Hepatocyte (in vitro differentiated cells): ENCODE data around the gene SLC25A2. TPM values are rescaled to one million over a fixed set of nuclear protein-coding genes. Genes with fewer than 3 reads are reported as not detected.
"Not testable (repeated sequence)": the region's sequence is repeated elsewhere in the genome, so short reads cannot be mapped to it uniquely, and the experiment has no call there.

Experiments used
- DNase-seq: peaks from one replicate; pipeline ENCODE4 v3.0.0-alpha.2; 2016; ENCODE audit warnings: low spot score
- H2AFZ ChIP-seq: fragments of 200-600 bp; sonication (generic); 2 replicates; pipeline ENCODE4 v1.6.0; 2016; ENCODE audit warnings: antibody characterized with exemption, mild to moderate bottlenecking
- H3K27ac ChIP-seq: fragments of 200-600 bp; sonication (generic); 2 replicates; pipeline ENCODE4 v1.5.1; 2016; ENCODE audit warnings: mild to moderate bottlenecking
- H3K27me3 ChIP-seq: fragments of 200-600 bp; sonication (generic); 2 replicates; pipeline ENCODE4 v1.6.1; 2016
- H3K36me3 ChIP-seq: fragments of 200-600 bp; sonication (generic); replicated peaks from 2 replicates; pipeline ENCODE4 v1.5.1; 2016; ENCODE audit warnings: low read depth; ENCODE audit not compliant: insufficient read depth
- H3K4me1 ChIP-seq: fragments of 200-600 bp; sonication (generic); 2 replicates; pipeline ENCODE4 v1.5.1; 2016; ENCODE audit warnings: mild to moderate bottlenecking, moderate library complexity; ENCODE audit not compliant: insufficient read depth
- H3K4me2 ChIP-seq: fragments of 200-600 bp; sonication (generic); 2 replicates; pipeline ENCODE4 v1.6.0; 2016
- H3K4me3 ChIP-seq: fragments of 200-600 bp; sonication (generic); 2 replicates; pipeline ENCODE4 v1.5.1; 2016; ENCODE audit warnings: mild to moderate bottlenecking
- H3K79me2 ChIP-seq: fragments of 200-600 bp; sonication (generic); 2 replicates; pipeline ENCODE4 v1.6.0; 2017; ENCODE audit warnings: mild to moderate bottlenecking
- H3K9me2 ChIP-seq: fragments of 200-600 bp; sonication (generic); replicated peaks from 2 replicates; pipeline ENCODE4 v1.6.0; 2017; ENCODE audit warnings: mild to moderate bottlenecking; ENCODE audit not compliant: insufficient read depth
- H3K9me3 ChIP-seq: fragments of 200-600 bp; sonication (generic); 2 replicates; pipeline ENCODE4 v1.5.1; 2016; ENCODE audit warnings: low read depth, mild to moderate bottlenecking
- H4K20me1 ChIP-seq: fragments of 200-600 bp; sonication (generic); 2 replicates; pipeline ENCODE4 v1.6.0; 2016; ENCODE audit warnings: mild to moderate bottlenecking; ENCODE audit not compliant: insufficient read depth, poor library complexity, severe bottlenecking
- CTCF ChIP-seq: fragments of 200-600 bp; sonication (generic); IDR thresholded peaks from 2 replicates; pipeline ENCODE4 v1.5.1; 2016; ENCODE audit warnings: antibody characterized with exemption, mild to moderate bottlenecking; ENCODE audit not compliant: poor library complexity
- EZH2 ChIP-seq: fragments of 200-600 bp; sonication (generic); IDR thresholded peaks from 2 replicates; pipeline ENCODE4 v1.6.1; 2016; ENCODE audit warnings: antibody characterized with exemption, mild to moderate bottlenecking, borderline replicate concordance
- EZH2phosphoT487 ChIP-seq: fragments of 200-600 bp; sonication (generic); IDR thresholded peaks from one replicate; pipeline ENCODE4 v1.6.1; 2018; ENCODE audit warnings: antibody characterized with exemption, mild to moderate bottlenecking, low read depth, moderate library complexity; ENCODE audit not compliant: unreplicated experiment, severe bottlenecking
- WGBS: methylation state at CpG from one replicate; pipeline ENCODE4 v1.1.6; 2016; ENCODE audit warnings: low lambda C conversion rate; ENCODE audit errors: missing lambda C conversion rate; 5-methylcytosine and 5-hydroxymethylcytosine counted together
- polyA plus RNA-seq: library from polyadenylated mRNA; unstranded; fragments of >200 nt; fragmentation: Nextera tagmentation; extraction: Ambion mirVana; gene quantifications from 2 replicates; pipeline ENCODE4 v1.2.1, GENCODE V29; 2016
- total RNA-seq: library from RNA; depleted of rRNA; stranded (reverse); fragments of >200 nt; gene quantifications from 2 replicates; pipeline ENCODE4 v1.2.3, GENCODE V29; 2014

Gene SLC25A2
- total RNA-seq, result 0.50 and 1.7 TPM in 2 replicates
- not detected in 2 replicates for polyA plus RNA-seq

GRCh38 chr5:141303756-141304155, at the start of gene SLC25A2:
SLC25A2 (minus strand) TSS chr5:141304049; CDS start chr5:141303865, 184 bp downstream.
- H3K4me1 ChIP-seq, result no peaks in the 10 kb centered on the region
- DNase-seq, result no peak
- peaks cover 36% of the 10 kb centered on the region for H3K9me3 ChIP-seq
- no peak within 1 kb of the TSS for H3K27ac ChIP-seq
- H3K9me2 ChIP-seq, result no peaks in the 10 kb centered on the region
- H3K27me3 ChIP-seq, result no peaks in the 10 kb centered on the region
- H3K79me2 ChIP-seq, result peaks cover 6% of the 10 kb centered on the region
- no peak within 1 kb of the TSS for H2AFZ ChIP-seq
- no peaks in the 10 kb centered on the region for H3K36me3 ChIP-seq
- H3K4me3 ChIP-seq, result no peak within 1 kb of the TSS
- TF ChIP-seq EZH2 (no peak), CTCF (no peak), EZH2phosphoT487 (no peak)
- WGBS, result over 99% methylated on average over 24 of the region's 36 CpGs
- H4K20me1 ChIP-seq, result no peaks in the 10 kb centered on the region
- no peak within 1 kb of the TSS for H3K4me2 ChIP-seq

- DNase-seq, result no peak
- H3K36me3 ChIP-seq, result no peaks in the 10 kb centered on the region
- H2AFZ ChIP-seq, result no peak overlapping the region
- H3K27ac ChIP-seq, result no peak overlapping the region
- 95% methylated on average over 30 of the region's 36 CpGs for WGBS
- no peaks in the 10 kb centered on the region for H3K9me2 ChIP-seq
- no peaks in the 10 kb centered on the region for H3K4me1 ChIP-seq
- TF ChIP-seq EZH2, result no peak
- no peak for TF ChIP-seq EZH2phosphoT487
- no peak for TF ChIP-seq CTCF
- H4K20me1 ChIP-seq, result no peaks in the 10 kb centered on the region
- H3K79me2 ChIP-seq, result no peaks in the 10 kb centered on the region
- no peak overlapping the region for H3K4me3 ChIP-seq
- no peak overlapping the region for H3K4me2 ChIP-seq
- no peaks in the 10 kb centered on the region for H3K9me3 ChIP-seq
- H3K27me3 ChIP-seq, result no peaks in the 10 kb centered on the region
Measured at GRCh38 chr5:141351591-141351990, 47.7 kb upstream of the SLC25A2 start.

- TF ChIP-seq EZH2phosphoT487 (no peak), EZH2 (no peak), CTCF (no peak)
- H4K20me1 ChIP-seq, result no peaks in the 10 kb centered on the region
- H3K27me3 ChIP-seq, result no peaks in the 10 kb centered on the region
- no peak within 1 kb of the TSS for H3K4me3 ChIP-seq
- no peaks in the 10 kb centered on the region for H3K79me2 ChIP-seq
- H3K9me3 ChIP-seq, result no peaks in the 10 kb centered on the region
- WGBS, result 67% methylated on average over 29 of the region's 29 CpGs
- DNase-seq, result no peak
- H3K36me3 ChIP-seq, result no peaks in the 10 kb centered on the region
- no peak within 1 kb of the TSS for H3K4me2 ChIP-seq
- H2AFZ ChIP-seq, result no peak within 1 kb of the TSS
- H3K27ac ChIP-seq, result no peak within 1 kb of the TSS
- no peaks in the 10 kb centered on the region for H3K4me1 ChIP-seq
- H3K9me2 ChIP-seq, result no peaks in the 10 kb centered on the region
Measured at GRCh38 chr5:141349917-141350619, 46.2 kb upstream of the SLC25A2 start, which contains the start of gene PCDHGB1. PCDHGB1 (plus strand) TSS chr5:141350099; CDS start chr5:141350261, 162 bp downstream.

- not testable (repeated sequence) for H3K4me3 ChIP-seq, H3K4me2 ChIP-seq, H3K4me1 ChIP-seq, H3K9me3 ChIP-seq, H2AFZ ChIP-seq, H3K27ac ChIP-seq, H3K36me3 ChIP-seq, H3K79me2 ChIP-seq, H3K27me3 ChIP-seq, H4K20me1 ChIP-seq, H3K9me2 ChIP-seq, DNase-seq
- WGBS, result 94% methylated on average over 23 of the region's 35 CpGs
Measured at GRCh38 chr5:141346017-141346416, 42.2 kb upstream of the SLC25A2 start.
